Hair follicle dermal papilla cell (primary cell): ENCODE results near the gene CRHR2. TPM values are rescaled to one million over a fixed set of nuclear protein-coding genes. Genes with fewer than 3 reads are reported as not detected.

Source experiments
- total RNA-seq: library from RNA; depleted of rRNA; stranded (reverse); fragments of >200 nt; gene quantifications from 2 replicates; pipeline ENCODE4 v1.2.3, GENCODE V29; 2012

CRHR2 gene
- not detected in 2 replicates for total RNA-seq

GRCh38 chr7:30682212-30683083 is at the start of gene CRHR2:
Gene CRHR2 (minus strand): TSS chr7:30682456. CDS start chr7:30682280, 176 bp downstream.

Other genes starting within 250 kb of the CRHR2 start
- 6.8 and 12.2 TPM in 2 replicates for gene NOD1, start 203.7 kb downstream of the CRHR2 start, total RNA-seq
- gene GGCT, start 177.6 kb downstream of the CRHR2 start, total RNA-seq = 10.4 and 12.3 TPM in 2 replicates
- gene GARS1, start 87.6 kb downstream of the CRHR2 start, total RNA-seq = 275 and 344 TPM in 2 replicates
- gene INMT, start 69.7 kb upstream of the CRHR2 start, total RNA-seq = 0.97 and 1.5 TPM in 2 replicates
- gene MINDY4, start 89.0 kb upstream of the CRHR2 start, total RNA-seq = 14.2 and 14.8 TPM in 2 replicates
- gene AQP1, start 229.4 kb upstream of the CRHR2 start, total RNA-seq = 36.2 and 47.4 TPM in 2 replicates